ENCODE results near the gene SAP30L.

SAP30L gene

DNA sequence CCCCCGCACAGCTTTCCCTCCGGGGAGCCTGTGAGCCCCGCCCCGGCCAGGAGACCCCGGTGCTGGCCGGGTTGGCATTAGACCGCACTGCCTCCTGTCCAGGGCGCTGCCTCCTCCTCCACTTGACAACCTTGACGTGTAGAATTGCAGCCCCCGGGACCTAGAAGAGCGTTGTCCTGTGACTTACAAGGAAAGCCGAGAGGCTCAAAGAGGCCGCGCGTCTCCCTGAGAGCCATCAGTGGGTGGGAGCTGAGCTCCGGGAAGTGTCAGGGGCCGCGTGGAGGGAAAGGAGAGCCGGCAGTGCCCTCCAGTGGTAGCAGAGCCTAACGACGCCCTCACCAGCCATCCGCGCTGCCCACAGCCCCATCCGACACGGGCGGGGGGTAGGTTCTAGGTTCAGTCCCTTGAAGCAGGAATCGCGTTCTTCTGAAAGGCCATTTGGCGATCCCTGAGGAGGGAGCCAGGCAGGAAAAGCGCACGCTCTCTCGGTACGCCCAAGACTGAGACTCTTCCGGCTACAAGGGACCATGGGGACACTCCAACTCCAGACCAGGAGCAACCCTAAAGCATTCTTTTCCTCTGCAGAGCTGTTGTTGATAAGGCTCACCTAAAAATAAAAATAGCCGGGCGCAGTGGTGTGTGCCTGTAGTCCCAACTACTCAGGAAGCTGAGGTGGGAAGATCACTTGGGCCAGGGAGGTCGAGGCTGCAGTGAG is 40.6 kb upstream of the SAP30L start:
- TF ChIP-seq POLR2AphosphoS5 (IDR thresholded peaks at IDR 0.05; ENCODE audit: low read depth, low read length) (no peak), TAF1 (IDR thresholded peaks at IDR 0.05; ENCODE audit: low read depth, low read length) (no peak), PAX5 (IDR thresholded peaks at IDR 0.05; ENCODE audit: insufficient read depth, low read length, severe bottlenecking) (peak; percentile 33), POU2F2 (IDR thresholded peaks at IDR 0.05; ENCODE audit: low read depth, low read length) (no peak), SPI1 (IDR thresholded peaks at IDR 0.05; ENCODE audit: low read depth, low read length) (no peak), POLR2A (IDR thresholded peaks at IDR 0.05; ENCODE audit: low read depth, low read length) (no peak)
- DNase-seq (ENCODE audit: insufficient read length, low spot score) (peak; percentile 85), FAIRE-seq (peak; percentile 94)

- TF ChIP-seq POLR2A (IDR thresholded peaks at IDR 0.05; ENCODE audit: low read depth, low read length) (no peak), PAX5 (IDR thresholded peaks at IDR 0.05; ENCODE audit: insufficient read depth, low read length, severe bottlenecking) (no peak), POLR2AphosphoS5 (IDR thresholded peaks at IDR 0.05; ENCODE audit: low read depth, low read length) (no peak), TAF1 (IDR thresholded peaks at IDR 0.05; ENCODE audit: low read depth, low read length) (no peak), POU2F2 (IDR thresholded peaks at IDR 0.05; ENCODE audit: low read depth, low read length) (no peak), SPI1 (IDR thresholded peaks at IDR 0.05; ENCODE audit: low read depth, low read length) (no peak)
- no peak for DNase-seq (ENCODE audit: insufficient read length, low spot score)
- FAIRE-seq, result no peak
Observed at GRCh38 chr5:154406231-154406630, 39.6 kb upstream of the SAP30L start.

- no peak for FAIRE-seq
- TF ChIP-seq PAX5 (IDR thresholded peaks at IDR 0.05; ENCODE audit: insufficient read depth, low read length, severe bottlenecking) (no peak), POU2F2 (IDR thresholded peaks at IDR 0.05; ENCODE audit: low read depth, low read length) (no peak), SPI1 (IDR thresholded peaks at IDR 0.05; ENCODE audit: low read depth, low read length) (no peak), TAF1 (IDR thresholded peaks at IDR 0.05; ENCODE audit: low read depth, low read length) (no peak), POLR2AphosphoS5 (IDR thresholded peaks at IDR 0.05; ENCODE audit: low read depth, low read length) (no peak), POLR2A (IDR thresholded peaks at IDR 0.05; ENCODE audit: low read depth, low read length) (no peak)
Observed at GRCh38 chr5:154406826-154407225, 39.0 kb upstream of the SAP30L start.

DNA sequence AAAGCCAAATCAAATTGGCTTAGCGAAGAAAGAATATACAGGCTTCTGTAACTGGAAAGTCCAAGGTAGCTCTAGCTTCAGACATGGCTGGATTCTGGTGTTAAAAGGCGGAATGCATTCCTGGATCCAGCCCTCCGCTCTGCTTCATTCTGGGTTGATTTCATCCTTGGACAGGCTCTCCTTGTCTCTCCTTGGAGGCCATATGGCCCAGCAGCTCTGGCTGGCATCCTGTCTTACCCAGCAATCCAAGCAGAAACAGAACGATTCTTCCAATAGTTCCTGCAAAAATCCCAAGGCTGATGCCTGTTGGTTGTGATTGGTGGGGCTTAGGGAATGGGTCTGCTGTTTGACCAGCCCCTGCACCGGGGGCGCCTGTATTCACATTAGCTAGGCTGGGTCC is 37.0 kb upstream of the SAP30L start:
- no peak for DNase-seq (ENCODE audit: insufficient read length, low spot score)
- FAIRE-seq, result no peak
- TF ChIP-seq PAX5 (IDR thresholded peaks at IDR 0.05; ENCODE audit: insufficient read depth, low read length, severe bottlenecking) (no peak), TAF1 (IDR thresholded peaks at IDR 0.05; ENCODE audit: low read depth, low read length) (no peak), POU2F2 (IDR thresholded peaks at IDR 0.05; ENCODE audit: low read depth, low read length) (no peak), POLR2A (IDR thresholded peaks at IDR 0.05; ENCODE audit: low read depth, low read length) (no peak), SPI1 (IDR thresholded peaks at IDR 0.05; ENCODE audit: low read depth, low read length) (no peak), POLR2AphosphoS5 (IDR thresholded peaks at IDR 0.05; ENCODE audit: low read depth, low read length) (no peak)

More at GRCh38 chr5:154406826-154407225, 39.0 kb upstream of the SAP30L start:
- DNase-seq (ENCODE audit: insufficient read length, low spot score), result no peak

DNA sequence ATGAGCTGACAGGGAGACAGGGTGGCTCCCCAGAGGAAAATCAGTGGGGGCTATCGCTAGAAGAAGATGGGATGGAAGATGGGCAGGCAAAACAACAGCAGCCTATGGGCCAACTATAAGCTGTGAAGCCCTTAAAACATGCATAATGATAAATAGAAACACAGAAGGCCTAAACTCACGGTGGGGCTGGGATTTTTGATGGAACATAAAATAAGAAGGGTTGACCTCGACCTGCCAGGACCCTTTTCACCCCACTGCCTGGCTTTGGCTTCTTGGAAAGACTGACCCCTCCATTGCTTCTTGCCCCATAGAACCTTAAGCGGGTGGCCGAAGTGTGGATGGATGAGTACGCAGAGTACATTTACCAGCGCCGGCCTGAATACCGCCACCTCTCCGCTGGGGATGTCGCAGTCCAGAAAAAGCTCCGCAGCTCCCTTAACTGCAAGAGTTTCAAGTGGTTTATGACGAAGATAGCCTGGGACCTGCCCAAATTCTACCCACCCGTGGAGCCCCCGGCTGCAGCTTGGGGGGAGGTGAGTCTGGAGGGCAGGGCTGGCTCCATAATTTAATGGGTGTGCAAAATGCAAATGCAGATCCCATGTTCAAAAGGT is 36.5 kb upstream of the SAP30L start:
- DNase-seq (ENCODE audit: insufficient read length, low spot score) (no peak), FAIRE-seq (no peak)
- no peak for TF ChIP-seq SPI1 (IDR thresholded peaks at IDR 0.05; ENCODE audit: low read depth, low read length)
- no peak for TF ChIP-seq POLR2AphosphoS5 (IDR thresholded peaks at IDR 0.05; ENCODE audit: low read depth, low read length)
- no peak for TF ChIP-seq TAF1 (IDR thresholded peaks at IDR 0.05; ENCODE audit: low read depth, low read length)
- TF ChIP-seq POU2F2 (IDR thresholded peaks at IDR 0.05; ENCODE audit: low read depth, low read length), result no peak
- no peak for TF ChIP-seq PAX5 (IDR thresholded peaks at IDR 0.05; ENCODE audit: insufficient read depth, low read length, severe bottlenecking)
- TF ChIP-seq POLR2A (IDR thresholded peaks at IDR 0.05; ENCODE audit: low read depth, low read length), result no peak

- FAIRE-seq, result no peak
Observed at GRCh38 chr5:154410008-154410407, 35.8 kb upstream of the SAP30L start.

DNA sequence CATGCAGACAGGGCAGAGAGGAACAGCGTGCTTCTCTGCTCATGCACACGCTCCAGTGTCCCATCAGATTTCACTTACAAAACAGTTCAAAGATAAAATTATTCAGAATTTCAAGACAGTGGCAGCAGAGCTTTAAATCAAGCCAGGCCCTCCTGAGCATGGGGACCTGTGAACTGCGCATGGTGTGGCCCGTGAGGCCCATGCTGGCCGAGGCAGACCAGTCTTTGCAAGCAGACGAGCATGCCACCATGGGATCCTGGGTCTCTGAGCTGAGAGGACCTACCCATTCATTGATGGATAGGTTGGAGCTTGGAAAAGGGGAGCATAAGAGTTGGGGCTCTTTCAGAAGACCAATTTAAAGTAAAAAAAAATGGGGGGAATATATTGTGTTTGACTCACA is 35.0 kb upstream of the SAP30L start:
- DNase-seq (ENCODE audit: insufficient read length, low spot score), result no peak
- no peak for TF ChIP-seq POLR2A (IDR thresholded peaks at IDR 0.05; ENCODE audit: low read depth, low read length)
- no peak for TF ChIP-seq PAX5 (IDR thresholded peaks at IDR 0.05; ENCODE audit: insufficient read depth, low read length, severe bottlenecking)
- no peak for TF ChIP-seq TAF1 (IDR thresholded peaks at IDR 0.05; ENCODE audit: low read depth, low read length)
- no peak for TF ChIP-seq SPI1 (IDR thresholded peaks at IDR 0.05; ENCODE audit: low read depth, low read length)
- TF ChIP-seq POLR2AphosphoS5 (IDR thresholded peaks at IDR 0.05; ENCODE audit: low read depth, low read length), result no peak
- no peak for TF ChIP-seq POU2F2 (IDR thresholded peaks at IDR 0.05; ENCODE audit: low read depth, low read length)
- no peak for FAIRE-seq

More at GRCh38 chr5:154410008-154410407, 35.8 kb upstream of the SAP30L start:
- TF ChIP-seq POU2F2 (IDR thresholded peaks at IDR 0.05; ENCODE audit: low read depth, low read length) (no peak), TAF1 (IDR thresholded peaks at IDR 0.05; ENCODE audit: low read depth, low read length) (no peak), POLR2A (IDR thresholded peaks at IDR 0.05; ENCODE audit: low read depth, low read length) (no peak), SPI1 (IDR thresholded peaks at IDR 0.05; ENCODE audit: low read depth, low read length) (no peak), POLR2AphosphoS5 (IDR thresholded peaks at IDR 0.05; ENCODE audit: low read depth, low read length) (no peak), PAX5 (IDR thresholded peaks at IDR 0.05; ENCODE audit: insufficient read depth, low read length, severe bottlenecking) (no peak)
- no peak for DNase-seq (ENCODE audit: insufficient read length, low spot score)

- no peak for DNase-seq (ENCODE audit: insufficient read length, low spot score)
- no peak for FAIRE-seq
- TF ChIP-seq SPI1 (IDR thresholded peaks at IDR 0.05; ENCODE audit: low read depth, low read length), result no peak
- TF ChIP-seq TAF1 (IDR thresholded peaks at IDR 0.05; ENCODE audit: low read depth, low read length), result no peak
- no peak for TF ChIP-seq POLR2A (IDR thresholded peaks at IDR 0.05; ENCODE audit: low read depth, low read length)
- TF ChIP-seq PAX5 (IDR thresholded peaks at IDR 0.05; ENCODE audit: insufficient read depth, low read length, severe bottlenecking), result no peak
- TF ChIP-seq POU2F2 (IDR thresholded peaks at IDR 0.05; ENCODE audit: low read depth, low read length), result no peak
- TF ChIP-seq POLR2AphosphoS5 (IDR thresholded peaks at IDR 0.05; ENCODE audit: low read depth, low read length), result no peak
Observed at GRCh38 chr5:154411338-154411737, 34.5 kb upstream of the SAP30L start.

DNA sequence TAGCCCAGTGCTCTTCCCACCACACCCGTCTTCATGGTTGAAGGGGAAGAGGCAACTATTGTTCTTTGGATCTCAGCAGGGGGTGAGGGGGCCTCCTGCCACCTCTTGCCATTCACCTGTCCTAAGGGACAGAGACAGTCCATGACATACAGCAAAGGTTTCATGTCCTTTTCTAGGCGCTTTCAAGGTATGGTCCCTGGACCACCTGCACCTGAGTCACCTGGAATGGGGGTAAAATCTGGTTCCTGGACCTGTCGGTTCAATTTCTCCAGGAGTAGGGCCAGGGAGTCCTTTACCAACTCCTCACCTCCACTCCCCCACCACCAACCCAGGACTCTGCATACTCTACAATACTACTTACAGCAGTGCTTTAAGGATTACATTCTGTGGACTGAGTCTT is 33.5 kb upstream of the SAP30L start:
- FAIRE-seq (no peak), DNase-seq (ENCODE audit: insufficient read length, low spot score) (no peak)
- TF ChIP-seq POU2F2 (IDR thresholded peaks at IDR 0.05; ENCODE audit: low read depth, low read length), result no peak

All from GM12891 (cell line).